NCI-H345 treated with DMSO at 0.1 percent for 48 hours (cell line): ENCODE measurements around the gene ADGRV1.
"Not testable (repeated sequence)": the region's sequence is repeated elsewhere in the genome, so short reads cannot be mapped to it uniquely, and the experiment has no call there.

Experiments used
- DNase-seq: peaks from one replicate; lab custom pipeline; 2025; ENCODE audit not compliant: unreplicated experiment; lab: John Stamatoyannopoulos, UW

The ADGRV1 gene

DNA sequence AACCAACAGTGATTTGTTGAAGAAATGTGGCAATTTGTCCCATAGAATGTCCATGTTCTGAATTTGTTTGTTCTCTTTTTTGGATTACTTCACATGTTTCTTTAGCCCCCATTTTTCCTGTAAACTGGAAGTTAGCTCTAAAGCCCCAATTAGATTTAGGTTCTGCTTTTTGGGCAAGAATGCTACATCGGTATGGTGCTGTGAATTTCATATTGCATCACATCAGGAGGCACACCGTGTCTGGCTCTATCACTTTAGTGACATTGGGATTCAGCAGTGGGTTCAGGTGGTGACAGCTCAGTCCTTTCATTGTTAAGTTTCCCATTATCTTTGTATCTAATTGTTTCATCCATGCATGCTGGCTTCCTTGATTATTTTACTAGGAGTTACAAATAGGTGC, 27.9 kb downstream of the ADGRV1 start:
- no peak for DNase-seq

DNA sequence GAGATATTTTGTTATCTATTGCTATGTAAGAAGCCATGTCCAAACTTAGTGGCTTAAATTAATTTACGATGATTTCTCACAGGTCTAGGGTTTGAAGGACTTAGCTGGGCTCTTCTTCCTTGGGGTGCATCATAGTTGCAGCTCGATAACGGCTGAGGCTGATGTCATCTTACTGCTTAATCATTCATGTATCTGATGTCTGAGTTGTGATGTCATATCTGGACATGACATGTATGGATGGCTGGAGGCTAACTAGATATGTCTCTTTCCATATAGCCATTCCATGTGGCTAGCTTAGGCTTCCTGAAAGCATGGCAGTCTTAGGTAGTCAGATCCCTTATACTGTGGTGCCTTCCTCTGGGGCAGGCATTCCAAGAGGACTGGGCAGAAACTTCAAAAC, 31.6 kb downstream of the ADGRV1 start:
- no peak for DNase-seq

DNA sequence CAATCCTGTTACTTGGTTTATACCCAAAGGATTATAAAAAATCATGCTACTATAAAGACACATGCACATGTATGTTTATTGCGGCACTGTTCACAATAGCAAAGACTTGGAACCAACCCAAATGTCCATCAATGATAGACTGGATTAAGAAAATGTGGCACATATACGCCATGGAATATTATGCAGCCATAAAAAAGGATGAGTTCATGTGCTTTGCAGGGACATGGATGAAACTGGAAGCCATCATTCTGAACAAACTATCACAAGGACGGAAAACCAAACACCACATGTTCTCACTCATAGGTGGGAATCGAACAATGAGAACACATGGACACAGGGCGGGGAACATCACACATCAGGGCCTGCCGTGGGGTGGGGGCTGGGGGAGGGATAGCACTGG, 34.5 kb downstream of the ADGRV1 start:
- DNase-seq, result not testable (repeated sequence)

DNA sequence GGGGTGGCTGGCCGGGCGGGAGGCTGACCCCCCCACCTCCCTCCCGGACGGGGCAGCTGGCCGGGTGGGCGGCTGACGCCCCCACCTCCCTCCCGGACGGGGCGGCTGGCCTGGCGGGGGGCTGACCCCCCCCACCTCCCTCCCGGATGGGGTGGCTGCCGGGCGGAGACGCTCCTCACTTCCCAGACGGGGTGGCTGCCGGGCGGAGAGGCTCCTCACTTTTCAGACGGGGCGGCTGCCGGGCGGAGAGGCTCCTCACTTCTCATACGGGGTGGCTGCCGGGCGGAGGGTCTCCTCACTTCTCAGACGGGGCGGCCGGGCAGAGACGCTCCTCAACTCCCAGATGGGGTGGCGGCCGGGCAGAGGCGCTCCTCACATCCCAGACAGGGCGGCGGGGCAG, 37.2 kb downstream of the ADGRV1 start:
- not testable (repeated sequence) for DNase-seq

DNA sequence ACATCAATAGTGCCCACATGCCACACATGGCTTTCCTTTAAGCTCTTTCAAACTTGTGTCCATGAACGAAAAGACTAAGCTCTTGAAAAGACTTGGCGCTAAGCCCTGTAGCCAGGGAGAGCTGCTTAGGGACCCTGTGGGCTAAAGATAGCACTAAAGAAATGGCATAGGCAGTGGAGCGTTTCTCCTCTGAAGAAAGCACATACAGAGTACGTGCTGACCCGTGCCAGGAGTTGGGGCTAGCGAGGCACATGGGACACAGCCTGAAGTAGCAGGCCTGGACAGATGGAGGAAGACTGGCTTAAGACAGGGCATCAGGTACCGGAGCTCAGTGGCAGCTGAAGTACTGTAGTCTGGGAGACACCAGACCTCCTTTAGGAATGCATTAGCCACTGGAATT, 39.7 kb downstream of the ADGRV1 start:
- DNase-seq, result no peak

DNA sequence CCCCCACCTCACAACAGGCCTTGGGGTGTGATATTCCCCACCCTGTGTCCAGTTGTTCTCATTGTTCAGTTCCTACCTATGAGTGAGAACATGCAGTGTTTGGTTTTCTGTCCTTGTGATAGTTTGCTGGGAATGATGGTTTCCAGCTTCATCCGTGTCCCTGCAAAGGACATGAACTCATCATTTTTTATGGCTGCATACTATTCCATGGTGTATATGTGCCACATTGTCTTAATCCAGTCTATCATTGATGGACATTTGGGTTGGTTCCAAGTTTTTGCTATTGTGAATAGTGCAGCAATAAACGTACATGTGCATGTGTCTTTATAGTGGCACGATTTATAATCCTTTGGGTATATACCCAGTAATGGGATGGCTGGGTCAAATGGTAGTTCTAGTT, 41.7 kb downstream of the ADGRV1 start:
- DNase-seq, result not testable (repeated sequence)

DNA sequence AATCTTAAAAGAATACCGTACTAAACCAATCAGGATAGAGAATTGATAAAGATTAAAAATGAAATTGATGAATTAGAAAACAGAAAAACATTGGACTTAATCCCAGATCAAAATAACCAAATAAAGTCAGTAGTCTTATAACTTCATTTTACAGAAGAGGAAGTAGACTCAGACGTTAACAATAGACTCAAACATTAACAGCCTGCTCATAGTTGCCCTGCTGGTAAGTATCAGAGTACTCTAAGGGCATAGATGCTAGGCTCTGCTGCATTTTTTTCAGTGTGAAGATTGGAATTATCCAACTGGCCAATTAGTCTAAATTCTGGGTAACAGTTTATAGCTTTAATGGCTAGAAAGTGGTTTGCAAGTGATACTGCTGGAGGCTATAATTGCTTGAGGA, 42.9 kb downstream of the ADGRV1 start:
- no peak for DNase-seq

DNA sequence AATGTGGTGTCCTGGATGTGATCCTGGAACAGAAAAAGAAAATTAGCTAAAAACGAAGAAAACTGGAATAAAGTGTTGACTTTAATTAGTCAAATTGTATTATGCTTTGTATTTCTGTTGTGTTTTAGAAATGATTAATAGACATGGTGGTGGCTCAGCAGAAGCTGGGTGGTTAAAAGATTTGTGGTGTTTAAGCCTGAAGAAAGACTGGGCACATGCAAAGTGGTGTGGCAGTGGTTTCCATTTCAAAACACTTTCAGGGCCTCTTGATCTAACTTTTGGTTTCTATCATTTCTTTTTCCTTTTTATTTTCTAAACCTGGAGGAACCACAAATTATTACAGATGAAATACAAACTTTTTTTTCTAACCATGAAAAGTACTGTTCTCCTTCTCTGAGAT, 44.1 kb downstream of the ADGRV1 start:
- no peak for DNase-seq

DNA sequence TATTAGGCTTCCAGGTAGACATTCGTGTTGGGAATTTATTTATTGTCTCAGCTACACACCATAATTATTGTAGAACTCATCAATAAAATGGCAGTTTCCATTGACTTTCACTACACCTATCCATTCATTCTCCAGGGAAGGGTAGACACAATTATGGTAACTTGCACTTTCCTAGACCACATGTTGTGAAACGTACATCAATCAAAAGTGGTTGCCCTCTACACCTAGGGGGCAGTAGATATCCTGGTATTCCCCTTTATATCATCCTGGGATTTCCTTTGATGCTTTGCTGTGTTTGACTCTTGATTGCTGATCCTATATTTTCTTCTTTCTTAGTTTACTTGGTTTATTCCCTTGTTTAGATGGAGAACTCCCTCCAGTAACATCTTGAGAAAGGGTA, 47.9 kb downstream of the ADGRV1 start:
- no peak for DNase-seq

DNA sequence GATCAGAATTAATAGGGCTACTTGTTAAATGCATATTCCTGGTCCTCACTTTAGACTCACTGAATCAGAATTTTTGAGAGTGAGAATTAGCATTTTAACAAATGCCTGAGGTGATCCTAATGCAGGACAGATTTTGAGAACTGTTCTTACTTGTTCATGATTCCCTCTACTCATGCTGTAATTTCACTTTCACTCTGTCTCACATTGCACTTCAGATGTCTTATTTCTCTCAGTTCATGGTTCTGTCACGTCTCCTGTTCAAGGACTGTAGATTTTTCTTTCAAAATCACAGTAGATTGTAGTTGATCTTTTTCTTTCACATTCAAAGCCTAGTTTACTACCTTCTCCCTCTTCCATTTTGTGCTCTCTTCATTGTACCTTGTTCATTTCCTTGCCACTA, 54.3 kb downstream of the ADGRV1 start:
- no peak for DNase-seq

DNA sequence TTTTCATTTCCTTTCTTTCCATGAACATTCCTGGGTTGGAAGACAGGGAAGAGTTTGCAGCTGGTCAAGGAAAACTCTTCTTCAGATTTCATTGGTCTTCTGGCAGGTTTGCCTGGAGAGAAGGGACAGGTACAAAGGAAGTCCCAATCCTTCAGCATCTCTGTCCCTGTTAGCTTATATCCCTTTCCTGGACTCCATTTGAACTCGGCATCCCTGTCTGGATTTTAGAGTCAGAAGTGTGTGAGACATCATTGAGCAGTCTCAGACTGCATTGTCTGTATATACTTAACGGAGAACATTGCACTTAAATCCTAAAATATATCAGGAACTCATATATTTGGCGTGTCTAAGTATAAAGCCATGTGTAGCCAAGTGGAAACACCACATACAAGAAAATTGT, 54.9 kb downstream of the ADGRV1 start:
- DNase-seq, result no peak

DNA sequence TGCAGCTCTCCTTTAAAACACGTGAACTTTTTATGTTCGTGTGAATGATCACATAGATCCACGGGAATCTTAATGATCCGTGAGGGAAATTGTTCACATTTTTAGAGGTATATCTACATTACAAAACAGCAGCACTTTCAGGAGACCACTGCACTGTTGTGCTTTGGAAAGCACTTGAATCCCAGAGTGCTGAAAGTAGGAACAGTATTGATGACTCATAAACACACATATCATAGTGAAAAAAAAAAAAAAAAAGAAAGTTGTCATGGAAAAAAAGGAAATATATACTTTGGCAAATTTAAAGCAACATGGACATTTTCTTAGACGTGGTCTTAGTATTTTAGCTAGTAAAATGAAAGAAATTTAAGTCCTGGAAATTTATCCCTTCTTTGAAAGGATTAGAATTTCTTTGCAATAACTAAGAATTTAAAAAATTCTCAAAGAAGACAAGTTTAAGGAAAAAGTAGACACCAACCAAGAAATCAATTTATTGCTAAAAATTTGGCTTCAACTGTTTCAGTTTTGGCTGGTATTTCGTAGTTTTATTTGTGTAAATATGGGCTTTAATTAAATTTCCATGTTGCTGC, 55.4 kb downstream of the ADGRV1 start:
- DNase-seq, result no peak

DNA sequence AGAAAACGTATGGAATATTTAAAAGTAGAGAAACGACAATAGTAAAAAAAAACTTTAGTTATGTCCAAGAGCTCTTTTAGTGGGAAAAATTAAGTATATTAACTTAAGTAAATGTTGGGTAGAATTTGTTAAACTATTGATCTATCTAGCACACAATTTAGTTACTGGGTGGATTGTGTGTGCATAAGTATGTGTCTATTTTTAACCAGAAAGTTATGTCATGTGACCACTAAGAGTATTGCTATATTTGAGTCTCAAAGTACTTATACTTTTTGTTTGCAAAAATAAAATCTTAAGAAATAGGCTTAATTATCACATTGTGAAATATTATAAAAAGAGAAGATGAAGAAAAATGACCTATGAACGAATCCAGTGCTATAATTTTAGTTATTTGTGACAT, 56.8 kb downstream of the ADGRV1 start:
- no peak for DNase-seq

DNA sequence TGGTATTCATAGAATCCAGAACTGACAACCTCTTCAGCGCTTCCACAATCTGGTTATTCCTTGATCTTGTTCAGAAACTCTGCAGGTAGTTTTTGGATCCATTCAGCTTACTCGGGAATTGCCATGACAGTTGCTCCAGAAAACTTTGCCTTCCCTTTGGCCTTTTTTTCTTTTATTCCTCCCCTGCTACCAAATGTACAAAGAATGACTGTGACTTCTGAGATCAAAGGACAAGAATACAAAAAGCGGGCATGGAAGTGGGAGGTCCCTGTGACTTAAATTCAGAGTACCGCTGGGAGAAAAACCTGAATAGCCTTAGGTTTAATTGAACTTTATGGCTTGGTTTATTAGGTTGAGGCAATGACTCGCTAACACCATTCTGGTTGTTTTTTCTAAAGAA, 59.5 kb downstream of the ADGRV1 start:
- no peak for DNase-seq

DNA sequence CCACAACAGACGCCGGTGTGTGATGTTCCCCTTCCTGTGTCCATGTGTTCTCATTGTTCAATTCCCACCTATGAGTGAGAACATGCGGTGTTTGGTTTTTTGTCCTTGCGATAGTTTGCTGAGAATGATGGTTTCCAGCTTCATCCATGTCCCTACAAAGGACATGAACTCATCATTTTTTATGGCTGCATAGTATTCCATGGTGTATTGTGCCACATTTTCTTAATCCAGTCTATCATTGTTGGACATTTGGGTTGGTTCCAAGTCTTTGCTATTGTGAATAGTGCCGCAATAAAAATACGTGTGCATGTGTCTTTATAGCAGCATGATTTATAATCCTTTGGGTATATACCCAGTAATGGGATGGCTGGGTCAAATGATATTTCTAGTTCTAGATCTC, 61.2 kb downstream of the ADGRV1 start:
- not testable (repeated sequence) for DNase-seq

DNA sequence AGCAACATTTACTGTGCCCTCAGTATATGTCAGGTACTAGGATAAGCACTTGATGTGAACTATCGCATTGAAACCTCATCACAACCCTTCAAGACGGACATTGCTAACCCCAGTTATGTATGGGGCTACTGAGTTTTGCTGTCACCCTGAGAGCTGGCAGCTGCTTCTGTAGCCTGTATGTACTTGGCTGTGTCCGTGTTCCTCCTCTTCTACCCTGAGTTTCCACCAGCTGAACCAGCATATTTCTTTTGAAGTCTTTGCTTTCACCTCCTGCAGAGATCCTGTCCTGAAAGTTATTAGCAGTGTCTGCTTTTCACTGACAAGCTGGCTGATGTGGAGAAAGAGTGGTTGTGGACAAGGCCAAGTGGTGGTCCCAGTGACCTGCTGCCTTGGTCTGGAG, 63.3 kb downstream of the ADGRV1 start:
- no peak for DNase-seq

DNA sequence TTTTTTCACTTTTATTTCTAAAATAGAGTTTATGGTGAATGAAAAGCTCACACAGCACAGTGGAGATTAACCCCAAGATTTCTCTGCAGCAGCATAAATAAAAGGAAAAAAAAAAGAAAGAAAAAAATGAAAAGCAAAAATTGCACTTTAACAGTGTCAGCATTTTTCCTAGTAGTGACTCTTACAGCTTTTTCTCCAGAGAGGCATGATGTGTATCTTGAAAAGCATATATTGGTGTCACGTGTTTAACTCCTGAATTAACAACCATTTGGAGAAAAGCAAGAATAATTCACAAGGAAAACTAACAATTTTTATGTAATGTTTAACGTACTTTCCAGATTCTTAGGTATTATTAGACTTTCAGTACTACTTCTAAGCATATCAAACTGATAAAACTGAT, 67.9 kb downstream of the ADGRV1 start:
- no peak for DNase-seq

DNA sequence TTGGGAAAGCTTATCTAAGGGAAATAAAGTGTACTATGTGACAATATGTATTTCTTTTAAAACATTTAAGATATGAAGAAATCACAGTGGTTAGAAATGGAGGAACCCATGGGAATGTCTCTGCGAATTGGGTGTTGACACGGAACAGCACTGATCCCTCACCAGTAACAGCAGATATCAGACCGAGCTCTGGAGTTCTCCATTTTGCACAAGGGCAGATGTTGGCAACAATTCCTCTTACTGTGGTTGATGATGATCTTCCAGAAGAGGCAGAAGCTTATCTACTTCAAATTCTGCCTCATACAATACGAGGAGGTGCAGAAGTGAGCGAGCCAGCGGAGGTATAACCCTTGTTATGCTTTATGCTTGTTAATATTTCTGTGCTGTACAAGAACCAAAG, 69.9 kb downstream of the ADGRV1 start:
- DNase-seq, result no peak

DNA sequence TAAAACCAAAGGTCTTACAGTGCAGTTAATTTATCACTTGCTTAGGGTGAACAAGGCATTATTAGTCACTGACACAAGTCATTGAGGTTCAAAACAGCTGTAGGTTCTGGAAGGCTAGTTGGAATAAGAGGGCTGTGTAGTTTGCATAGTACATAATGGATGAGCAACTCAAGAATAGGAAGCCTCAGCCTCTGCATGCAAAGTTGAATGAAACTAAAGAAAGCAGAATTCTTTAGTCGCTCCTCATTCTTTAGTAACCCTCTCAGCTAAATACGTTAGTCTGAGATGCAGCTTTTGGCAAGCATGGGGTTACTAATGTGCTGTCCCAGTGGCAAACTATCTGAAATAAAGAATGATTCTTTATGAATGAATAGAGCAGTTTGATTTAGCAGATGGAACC, 74.2 kb downstream of the ADGRV1 start:
- DNase-seq, result no peak

DNA sequence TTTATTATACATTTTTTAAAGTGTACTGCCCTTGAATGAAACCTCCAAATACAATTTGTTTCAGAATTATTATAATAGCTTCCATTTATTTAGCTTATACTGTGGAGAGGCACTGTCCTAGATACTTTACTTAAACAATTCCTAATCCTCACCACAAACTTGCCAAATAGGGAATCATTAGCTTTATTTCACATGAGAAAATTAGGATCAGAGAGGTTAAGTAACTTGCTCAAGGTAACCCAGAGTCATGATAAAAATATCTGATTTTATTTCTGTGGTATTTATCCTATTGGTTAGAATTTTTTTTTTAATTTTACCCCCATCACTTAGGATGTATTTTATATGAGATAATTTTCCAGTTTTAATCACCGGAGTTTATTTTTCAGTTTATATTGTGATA, 78.4 kb downstream of the ADGRV1 start:
- no peak for DNase-seq

DNA sequence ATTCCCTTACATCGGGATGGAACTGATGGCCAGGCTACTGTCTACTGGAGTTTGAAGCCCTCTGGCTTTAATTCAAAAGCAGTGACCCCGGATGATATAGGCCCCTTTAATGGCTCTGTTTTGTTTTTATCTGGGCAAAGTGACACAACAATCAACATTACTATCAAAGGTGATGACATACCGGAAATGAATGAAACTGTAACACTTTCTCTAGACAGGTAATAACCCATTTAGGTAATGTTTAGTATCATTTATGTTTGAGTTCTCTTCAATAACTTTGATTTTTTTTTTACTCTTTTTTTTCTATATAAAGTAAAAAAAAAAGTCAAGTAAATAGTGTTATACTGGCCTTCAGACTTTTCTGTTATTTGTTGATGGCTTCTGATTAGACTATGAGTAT, 79.1 kb downstream of the ADGRV1 start:
- DNase-seq, result no peak

DNA sequence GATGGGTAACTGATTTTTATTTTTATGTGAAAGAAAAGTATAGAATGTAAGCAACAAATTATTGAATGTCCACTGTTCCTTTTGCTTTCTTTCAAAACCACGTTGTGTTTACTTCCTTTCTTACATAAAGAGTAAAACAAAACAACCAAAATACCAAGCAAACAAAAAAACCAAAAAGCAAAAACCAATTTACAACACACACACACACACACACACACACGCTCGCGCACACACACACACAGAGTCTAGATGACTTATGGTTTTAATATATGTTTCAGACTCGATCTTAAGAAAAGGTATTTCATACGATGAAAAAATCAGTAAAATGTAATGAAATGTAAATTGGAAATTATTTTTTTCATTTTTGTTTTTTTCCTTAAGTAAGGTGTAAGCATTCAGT, 80.3 kb downstream of the ADGRV1 start:
- DNase-seq, result no peak

DNA sequence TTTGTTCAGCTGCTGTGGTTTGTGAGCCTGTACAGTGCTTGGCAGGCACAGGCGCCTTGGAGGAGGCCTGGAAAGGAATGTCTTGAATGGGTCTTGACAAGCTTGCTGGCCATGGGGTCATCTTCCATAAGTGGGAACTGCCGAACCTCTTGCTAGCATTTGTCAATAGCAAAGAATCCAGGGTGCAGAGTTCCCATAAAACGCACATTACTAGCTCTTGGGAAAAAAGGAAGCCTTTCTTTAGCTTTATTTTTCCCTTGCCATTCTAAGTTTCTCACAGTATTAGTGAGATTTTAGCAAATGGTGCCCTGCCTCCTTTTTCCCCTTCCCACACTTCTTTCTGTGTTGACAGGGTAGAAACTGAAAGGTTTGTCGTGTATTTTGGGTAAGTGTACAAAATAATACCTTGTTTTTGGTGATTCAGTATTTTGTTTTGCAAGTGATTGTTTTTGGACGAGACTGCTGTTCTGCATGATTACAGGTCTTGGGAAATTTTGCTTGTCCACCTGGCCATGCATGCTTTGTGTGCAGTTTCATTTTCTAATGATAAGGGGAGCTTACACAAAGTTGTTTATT, 82.0 kb downstream of the ADGRV1 start:
- no peak for DNase-seq
